Mucosa of gallbladder (tissue), 1 donor: ENCODE data around the gene DNASE2. TPM values are rescaled to one million over a fixed set of nuclear protein-coding genes. Genes with fewer than 3 reads are reported as not detected.

ENCODE experiments used
- DNase-seq: peaks from one replicate; pipeline ENCODE4 v3.0.0-alpha.2; 2020; ENCODE audit warnings: low spot score
- total RNA-seq: library from RNA; stranded (reverse); gene quantifications from one replicate; pipeline ENCODE4 v1.2.1, GENCODE V29; 2021
- donor health status: DM: no; HTN: no; CAD: no.

The DNASE2 gene
- total RNA-seq, 1 donor from 2014 or later, result 48.7 TPM

- DNase-seq, result no peak
Measured at GRCh38 chr19:12834566-12834943, 46.7 kb downstream of the DNASE2 start, which contains the start of gene RTBDN. Gene RTBDN, minus strand, starts transcription at chr19:12834579. Its CDS starts 4,600 bp downstream, at chr19:12829979.

DNA sequence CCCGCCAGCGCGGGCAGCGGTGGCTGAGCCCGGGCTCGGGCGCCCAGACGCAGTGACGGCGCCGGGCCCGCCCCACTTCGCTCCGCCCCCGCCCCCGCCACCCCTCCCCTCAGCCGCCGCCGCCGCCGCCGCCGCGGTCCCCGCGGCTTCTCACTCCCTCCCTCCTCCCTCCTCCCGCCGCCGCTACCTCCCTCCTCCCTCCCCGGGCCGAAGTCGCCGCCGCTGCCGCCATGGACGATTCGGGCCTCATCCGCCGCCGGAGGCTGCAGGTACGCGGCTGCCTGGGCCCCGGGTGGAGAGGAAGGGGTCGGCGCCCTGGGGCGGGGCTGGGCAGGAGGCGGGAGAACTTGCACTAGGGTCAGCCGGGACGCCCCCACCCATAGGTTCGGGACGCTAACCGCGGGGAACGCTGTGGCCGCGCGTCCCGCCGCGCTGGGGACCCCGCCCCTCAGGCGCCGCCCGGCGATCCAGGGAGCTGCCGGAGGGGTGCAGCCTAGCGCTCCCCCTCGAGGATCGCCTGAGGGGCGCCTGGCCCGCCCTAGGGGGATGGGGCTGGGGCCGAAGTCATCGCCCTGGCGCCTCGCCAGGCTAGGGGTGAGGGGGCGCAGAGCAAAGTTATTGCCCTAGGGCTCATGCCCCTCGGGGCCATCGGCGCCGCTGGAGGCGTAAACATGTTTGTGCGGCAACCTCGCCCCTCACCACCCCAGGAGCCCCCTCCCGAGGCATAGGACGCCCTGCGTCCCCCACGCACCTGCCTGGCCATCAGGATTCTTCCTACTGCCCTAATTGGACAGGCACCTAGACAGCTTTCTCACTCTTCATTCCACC is 47.3 kb downstream of the DNASE2 start:
- DNase-seq, result no peak

GRCh38 chr19:12833418-12833737 is 47.9 kb downstream of the DNASE2 start:
- DNase-seq, result no peak

DNA sequence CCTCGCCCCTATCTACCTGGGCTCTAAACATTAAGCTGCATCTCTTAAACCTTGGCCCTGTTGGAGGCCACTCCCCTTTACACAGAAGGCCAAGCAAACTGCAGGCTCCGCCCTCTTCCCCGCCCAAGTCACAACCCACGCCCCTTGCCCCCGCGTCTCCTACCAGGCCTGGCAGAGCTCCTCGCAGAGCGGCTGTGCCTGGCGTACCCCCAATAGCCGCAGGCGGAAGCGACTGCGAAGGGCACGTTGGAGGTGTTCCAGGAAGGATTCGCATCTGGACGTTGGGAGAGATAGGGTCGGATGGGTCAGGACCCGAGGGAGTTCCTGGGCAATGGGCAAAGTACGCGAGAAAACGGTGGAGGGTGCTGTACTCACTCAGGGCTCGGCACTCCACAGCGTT is 52.8 kb downstream of the DNASE2 start:
- no peak for DNase-seq

GRCh38 chr19:12825254-12826131 is 55.8 kb downstream of the DNASE2 start:
- DNase-seq, result no peak

Other genes with a start within 250 kb of the DNASE2 start
- gene MAN2B1, start 214.7 kb downstream of the DNASE2 start, total RNA-seq, result 104 TPM
- 14.5 TPM for gene WDR83, start 214.6 kb downstream of the DNASE2 start, total RNA-seq
- 89.0 TPM for gene DHPS, start 199.6 kb downstream of the DNASE2 start, total RNA-seq
- gene GNG14, start 193.5 kb downstream of the DNASE2 start, total RNA-seq, result not detected
- 8.9 TPM for gene FBXW9, start 184.8 kb downstream of the DNASE2 start, total RNA-seq
- gene TNPO2, start 157.5 kb downstream of the DNASE2 start, total RNA-seq, result 65.5 TPM
- 172 TPM for gene TRIR, start 146.8 kb downstream of the DNASE2 start, total RNA-seq
- gene GET3, start 144.0 kb downstream of the DNASE2 start, total RNA-seq, result 64.8 TPM
- gene BEST2, start 129.7 kb downstream of the DNASE2 start, total RNA-seq, result not detected
- gene HOOK2, start 105.9 kb downstream of the DNASE2 start, total RNA-seq, result 128 TPM
- 119 TPM for gene JUNB, start 90.0 kb downstream of the DNASE2 start, total RNA-seq
- gene PRDX2, start 79.6 kb downstream of the DNASE2 start, total RNA-seq, result 319 TPM
- gene THSD8, start 79.4 kb downstream of the DNASE2 start, total RNA-seq, result 4.1 TPM
- gene RNASEH2A, start 74.9 kb downstream of the DNASE2 start, total RNA-seq, result 7.3 TPM
- gene RTBDN, start 46.9 kb downstream of the DNASE2 start, total RNA-seq, result not detected
- 0.83 TPM for gene MAST1, start 42.9 kb downstream of the DNASE2 start, total RNA-seq
- not detected for gene KLF1, start 5.8 kb upstream of the DNASE2 start, total RNA-seq
- 33.7 TPM for gene GCDH, start 9.7 kb upstream of the DNASE2 start, total RNA-seq
- not detected for gene SYCE2, start 37.8 kb upstream of the DNASE2 start, total RNA-seq
- 54.0 TPM for gene FARSA, start 52.3 kb upstream of the DNASE2 start, total RNA-seq
- gene CALR, start 57.2 kb upstream of the DNASE2 start, total RNA-seq, result 1,099 TPM
- gene RAD23A, start 64.4 kb upstream of the DNASE2 start, total RNA-seq, result 83.0 TPM
- gene GADD45GIP1, start 75.8 kb upstream of the DNASE2 start, total RNA-seq, result 17.6 TPM
- gene DAND5, start 88.1 kb upstream of the DNASE2 start, total RNA-seq, result 0.26 TPM
- 135 TPM for gene NFIX, start 114.0 kb upstream of the DNASE2 start, total RNA-seq
- gene LYL1, start 221.4 kb upstream of the DNASE2 start, total RNA-seq, result 11.7 TPM
- gene TRMT1, start 235.3 kb upstream of the DNASE2 start, total RNA-seq, result 35.0 TPM
- 72.0 TPM for gene NACC1, start 236.8 kb upstream of the DNASE2 start, total RNA-seq